ENCODE results near the gene RBM6.

DNA sequence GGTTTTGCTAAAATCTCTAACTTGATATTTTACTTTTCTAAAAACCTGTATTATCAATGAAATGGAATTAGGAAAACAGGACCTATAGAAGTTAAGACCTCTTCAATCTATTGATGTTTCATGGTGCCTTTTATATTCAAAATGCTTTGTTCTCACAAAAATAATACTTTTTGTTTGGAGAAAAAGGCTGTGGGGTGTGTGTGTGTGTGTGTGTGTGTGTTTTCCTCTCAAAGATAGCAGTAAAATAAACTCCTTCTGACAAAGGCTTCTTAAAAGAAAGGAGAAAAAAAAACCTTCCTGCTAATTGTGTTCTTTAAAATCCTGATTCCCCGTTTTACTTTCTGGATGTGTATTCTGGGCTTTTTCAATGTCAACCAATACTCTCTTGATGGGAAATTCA lies 54.5 kb downstream of the RBM6 start:
- TF ChIP-seq, protein P1, sequence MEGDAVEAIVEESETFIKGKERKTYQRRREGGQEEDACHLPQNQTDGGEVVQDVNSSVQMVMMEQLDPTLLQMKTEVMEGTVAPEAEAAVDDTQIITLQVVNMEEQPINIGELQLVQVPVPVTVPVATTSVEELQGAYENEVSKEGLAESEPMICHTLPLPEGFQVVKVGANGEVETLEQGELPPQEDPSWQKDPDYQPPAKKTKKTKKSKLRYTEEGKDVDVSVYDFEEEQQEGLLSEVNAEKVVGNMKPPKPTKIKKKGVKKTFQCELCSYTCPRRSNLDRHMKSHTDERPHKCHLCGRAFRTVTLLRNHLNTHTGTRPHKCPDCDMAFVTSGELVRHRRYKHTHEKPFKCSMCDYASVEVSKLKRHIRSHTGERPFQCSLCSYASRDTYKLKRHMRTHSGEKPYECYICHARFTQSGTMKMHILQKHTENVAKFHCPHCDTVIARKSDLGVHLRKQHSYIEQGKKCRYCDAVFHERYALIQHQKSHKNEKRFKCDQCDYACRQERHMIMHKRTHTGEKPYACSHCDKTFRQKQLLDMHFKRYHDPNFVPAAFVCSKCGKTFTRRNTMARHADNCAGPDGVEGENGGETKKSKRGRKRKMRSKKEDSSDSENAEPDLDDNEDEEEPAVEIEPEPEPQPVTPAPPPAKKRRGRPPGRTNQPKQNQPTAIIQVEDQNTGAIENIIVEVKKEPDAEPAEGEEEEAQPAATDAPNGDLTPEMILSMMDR (IDR thresholded peaks at IDR 0.05 in 8 of 11, conservative IDR thresholded peaks at IDR 0.05 in 3 of 11) = no peak
- TF ChIP-seq POLR2AphosphoS5 (IDR thresholded peaks at IDR 0.05) = no peak
